Immature natural killer cell (primary cell): ENCODE data around the gene ISM2. TPM values are rescaled to one million over a fixed set of nuclear protein-coding genes. Genes with fewer than 3 reads are reported as not detected.

ENCODE experiments used
- DNase-seq, 3 donors: peaks; one replicate each; pipeline ENCODE4 v3.0.0; 2022; ENCODE audit warnings: mixed read lengths in 1 of 3
- H3K27ac Mint-ChIP-seq, 6 donors: one replicate each; pipeline ENCODE4 v1.8.0; 2020; ENCODE audit warnings: mixed read lengths in 6 of 6, mild to moderate bottlenecking in 5 of 6, inconsistent platforms in 4 of 6, moderate library complexity in 3 of 6
- H3K27me3 Mint-ChIP-seq, 3 donors: one replicate each; pipeline ENCODE4 v1.8.0; 2020 to 2021; ENCODE audit warnings: low read depth in 3 of 3, mild to moderate bottlenecking in 3 of 3, mixed read lengths in 3 of 3, moderate library complexity in 3 of 3, inconsistent platforms in 1 of 3
- H3K36me3 Mint-ChIP-seq, 3 donors: one replicate each; pipeline ENCODE4 v1.8.0; 2020; ENCODE audit warnings: mixed read lengths in 3 of 3, inconsistent platforms in 2 of 3, mild to moderate bottlenecking in 2 of 3
- H3K4me1 Mint-ChIP-seq, 2 donors: one replicate each; pipeline ENCODE4 v1.8.0; 2020; ENCODE audit warnings: inconsistent platforms in 2 of 2, mild to moderate bottlenecking in 2 of 2, mixed read lengths in 2 of 2, moderate library complexity in 1 of 2
- H3K4me3 Mint-ChIP-seq, 5 donors: one replicate each; pipeline ENCODE4 v1.8.0; 2020; ENCODE audit warnings: mild to moderate bottlenecking in 5 of 5, mixed read lengths in 5 of 5, inconsistent platforms in 3 of 5, moderate library complexity in 3 of 5
- H3K9me3 Mint-ChIP-seq, 6 donors: one replicate each; pipeline ENCODE4 v1.8.0; 2020; ENCODE audit warnings: mild to moderate bottlenecking in 6 of 6, mixed read lengths in 6 of 6, inconsistent platforms in 4 of 6, moderate library complexity in 3 of 6
- polyA plus RNA-seq, 3 donors: library from polyadenylated mRNA; unstranded; fragments of 300-500 nt; fragmentation: Illumina TruSeq; gene quantifications; one replicate each; pipeline ENCODE4 v1.2.3, GENCODE V29; 2021

Gene ISM2
- polyA plus RNA-seq, 3 donors from 2014 or later: not detected

DNA sequence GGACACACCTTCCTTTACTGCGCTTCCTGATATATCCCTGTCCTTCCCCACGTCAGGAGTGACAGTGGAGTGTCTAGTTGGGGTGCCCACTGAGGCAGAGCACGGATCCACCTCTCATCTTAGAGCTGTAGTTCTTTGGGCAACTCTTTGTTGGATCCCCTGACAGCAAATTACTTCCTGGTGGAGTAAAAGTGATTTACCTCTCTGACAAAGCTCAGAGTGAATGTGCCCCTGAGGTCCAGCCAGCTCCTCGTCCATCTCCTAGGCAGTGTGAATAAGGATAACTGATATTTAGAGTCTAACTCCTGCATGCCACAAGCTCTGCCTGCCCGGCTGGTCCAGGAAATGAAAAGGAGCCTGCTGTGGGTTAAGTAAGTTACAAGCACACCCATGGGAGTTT lies 24.7 kb downstream of the ISM2 start:
- Mint-ChIP-seq H3K27me3 (peaks cover 0 to 4% (median 3%) of the 10 kb centered on the region in 3 donors), H3K4me3 (no peak overlapping the region), H3K4me1 (no peaks in the 10 kb centered on the region), H3K27ac (no peak overlapping the region), H3K36me3 (peaks cover 0 to 10% (median 9%) of the 10 kb centered on the region in 3 donors), H3K9me3 (no peaks in the 10 kb centered on the region)
- no peak for DNase-seq

DNA sequence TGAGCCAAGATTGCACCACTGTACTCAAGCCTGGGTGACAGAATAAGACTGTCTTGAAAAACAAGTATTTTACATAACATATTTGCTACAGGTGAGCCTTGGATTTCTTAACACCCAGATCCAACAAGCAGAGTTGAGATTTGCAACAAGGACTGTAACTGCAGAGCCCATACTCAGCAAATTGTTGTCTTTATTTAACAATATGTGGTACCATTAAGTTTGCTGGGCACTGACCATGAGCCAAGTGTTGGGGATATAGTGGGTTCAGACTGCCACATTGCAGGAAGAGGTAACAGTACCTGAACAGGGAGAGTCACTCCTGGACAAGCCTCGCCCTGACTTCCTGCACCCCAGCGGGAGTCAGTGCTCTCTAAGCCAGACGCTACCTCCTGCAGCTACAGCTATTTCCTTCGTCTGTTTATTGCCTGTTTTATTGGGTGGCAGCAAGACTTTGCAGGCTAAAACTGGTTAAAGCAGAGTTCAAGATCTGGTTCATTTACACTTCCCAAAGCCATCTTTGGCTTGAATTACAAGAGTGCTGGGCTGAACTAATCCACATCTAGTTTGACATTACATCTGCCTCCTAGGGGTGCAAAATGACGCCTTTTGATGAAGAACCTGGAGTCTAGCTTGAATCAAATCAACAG lies 28.3 kb downstream of the ISM2 start:
- no peak overlapping the region for H3K4me3 Mint-ChIP-seq
- no peak overlapping the region for H3K27ac Mint-ChIP-seq
- no peaks in the 10 kb centered on the region for H3K4me1 Mint-ChIP-seq
- peaks cover 6 to 31% (median 18%) of the 10 kb centered on the region in 3 donors for H3K36me3 Mint-ChIP-seq
- no peak for DNase-seq
- no peaks in the 10 kb centered on the region for H3K9me3 Mint-ChIP-seq
- peaks cover 0 to 4% (median 2%) of the 10 kb centered on the region in 3 donors for H3K27me3 Mint-ChIP-seq

DNA sequence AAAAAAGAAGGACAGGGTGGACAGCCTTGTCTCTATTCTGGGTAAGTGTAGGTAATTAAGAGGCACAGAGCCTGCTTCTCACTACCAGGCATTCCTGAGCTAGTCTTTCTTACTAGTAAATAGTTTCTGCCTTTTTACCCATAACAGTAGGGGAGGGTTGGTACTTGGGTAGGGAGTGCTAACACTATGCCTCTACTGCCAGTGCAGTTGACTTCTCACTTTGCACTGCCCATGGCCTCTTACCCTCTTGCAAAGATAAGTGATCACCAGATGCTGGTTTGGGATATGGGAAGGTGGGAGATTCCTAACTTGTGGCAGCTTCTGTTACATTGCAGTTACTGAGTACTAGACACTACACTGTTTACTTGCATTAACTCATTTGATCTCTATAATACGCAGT lies 29.1 kb downstream of the ISM2 start:
- no peaks in the 10 kb centered on the region for H3K4me1 Mint-ChIP-seq
- H3K27me3 Mint-ChIP-seq: peaks cover 0 to 3% (median 0%) of the 10 kb centered on the region in 3 donors
- peaks cover 12 to 39% (median 18%) of the 10 kb centered on the region in 3 donors for H3K36me3 Mint-ChIP-seq
- H3K4me3 Mint-ChIP-seq: no peak overlapping the region
- H3K9me3 Mint-ChIP-seq: no peaks in the 10 kb centered on the region
- H3K27ac Mint-ChIP-seq: no peak overlapping the region
- DNase-seq: no peak

DNA sequence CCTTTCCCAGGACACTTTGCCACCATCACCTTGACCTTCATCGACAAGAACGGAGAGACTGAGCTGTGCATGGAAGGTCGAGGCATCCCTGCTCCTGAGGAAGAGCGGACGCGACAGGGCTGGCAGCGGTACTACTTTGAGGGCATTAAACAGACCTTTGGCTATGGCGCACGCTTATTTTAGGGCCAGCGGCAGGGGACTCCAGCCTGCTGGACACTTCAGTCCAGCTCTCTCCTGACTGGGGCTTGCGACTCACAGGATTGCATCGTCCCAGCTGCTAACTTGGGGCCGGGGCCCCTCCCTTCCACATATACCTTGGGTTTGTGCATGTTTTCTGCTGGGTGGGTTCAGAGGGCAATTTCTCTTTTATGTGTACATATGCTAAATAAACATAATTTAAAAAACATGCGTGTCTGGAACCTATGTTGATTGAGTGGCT lies 29.5 kb downstream of the ISM2 start:
- H3K36me3 Mint-ChIP-seq: peaks cover 12 to 42% (median 18%) of the 10 kb centered on the region in 3 donors
- no peak for DNase-seq
- H3K4me3 Mint-ChIP-seq: no peak overlapping the region
- no peaks in the 10 kb centered on the region for H3K9me3 Mint-ChIP-seq
- no peaks in the 10 kb centered on the region for H3K27me3 Mint-ChIP-seq
- H3K4me1 Mint-ChIP-seq: no peaks in the 10 kb centered on the region
- H3K27ac Mint-ChIP-seq: no peak overlapping the region

DNA sequence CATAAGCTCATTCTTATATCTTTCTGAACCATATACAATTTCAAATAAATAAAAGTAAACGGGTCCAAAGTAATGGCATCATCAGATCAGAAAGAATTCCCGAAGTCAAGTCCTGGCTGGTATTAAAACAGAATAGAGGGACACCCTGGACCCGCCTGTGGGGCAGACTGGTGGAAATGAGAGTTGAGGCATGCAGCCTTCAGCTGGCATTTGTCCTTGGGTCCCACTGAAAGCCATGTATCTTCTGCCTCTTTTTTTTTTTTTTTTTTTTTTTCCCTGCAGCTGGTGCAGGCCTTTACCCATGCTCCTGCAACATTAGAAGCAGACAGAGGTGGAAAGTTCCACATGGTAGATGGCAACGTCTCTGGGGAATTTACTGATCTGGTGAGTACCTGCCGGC lies 30.8 kb downstream of the ISM2 start:
- H3K4me3 Mint-ChIP-seq: no peak overlapping the region
- peaks cover 12 to 47% (median 23%) of the 10 kb centered on the region in 3 donors for H3K36me3 Mint-ChIP-seq
- no peaks in the 10 kb centered on the region for H3K4me1 Mint-ChIP-seq
- H3K9me3 Mint-ChIP-seq: no peaks in the 10 kb centered on the region
- no peak for DNase-seq
- H3K27ac Mint-ChIP-seq: no peak overlapping the region
- no peaks in the 10 kb centered on the region for H3K27me3 Mint-ChIP-seq

DNA sequence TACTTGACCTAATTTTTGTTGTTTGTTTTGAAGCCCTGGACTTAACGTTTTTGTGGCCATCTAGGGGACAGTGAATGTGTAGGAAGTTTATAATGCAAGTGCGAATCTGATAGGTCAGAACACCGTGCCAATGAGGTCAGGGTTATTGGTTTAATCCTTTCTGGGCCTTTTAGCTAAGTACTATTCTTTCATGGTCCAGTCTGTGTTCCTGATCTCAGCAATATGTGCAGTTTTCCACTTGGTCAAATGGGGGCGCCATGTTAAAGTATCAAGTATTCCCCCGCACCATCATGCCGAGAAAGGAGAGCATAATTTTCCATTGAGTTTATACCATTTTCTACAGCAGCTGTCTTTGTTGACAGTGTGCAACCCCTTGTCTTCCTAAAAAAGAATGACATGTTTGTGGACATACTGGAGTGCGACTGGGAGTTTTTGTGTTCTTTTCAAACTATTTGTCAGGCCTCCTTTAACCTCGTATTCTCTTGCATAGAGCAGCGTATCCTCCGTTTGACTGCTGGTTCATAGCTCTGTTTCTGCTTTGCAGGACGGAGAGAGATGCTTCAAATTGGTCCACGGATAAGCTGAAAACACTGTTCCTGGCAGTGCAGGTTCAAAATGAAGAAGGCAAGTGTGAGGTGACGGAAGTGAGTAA lies 39.4 kb downstream of the ISM2 start:
- Mint-ChIP-seq H3K4me3 (peak overlapping the region; percentile 99 to 100 (median 100)), H3K4me1 (peaks cover 44 to 47% of the 10 kb centered on the region in 2 donors), H3K27ac (peak overlapping the region; percentile 85 to 100 (median 98)), H3K27me3 (peaks cover 2 to 14% (median 4%) of the 10 kb centered on the region in 3 donors), H3K9me3 (no peaks in the 10 kb centered on the region), H3K36me3 (peaks cover 5 to 32% (median 23%) of the 10 kb centered on the region in 3 donors)
- peak; percentile 32 to 46 (median 45) for DNase-seq

DNA sequence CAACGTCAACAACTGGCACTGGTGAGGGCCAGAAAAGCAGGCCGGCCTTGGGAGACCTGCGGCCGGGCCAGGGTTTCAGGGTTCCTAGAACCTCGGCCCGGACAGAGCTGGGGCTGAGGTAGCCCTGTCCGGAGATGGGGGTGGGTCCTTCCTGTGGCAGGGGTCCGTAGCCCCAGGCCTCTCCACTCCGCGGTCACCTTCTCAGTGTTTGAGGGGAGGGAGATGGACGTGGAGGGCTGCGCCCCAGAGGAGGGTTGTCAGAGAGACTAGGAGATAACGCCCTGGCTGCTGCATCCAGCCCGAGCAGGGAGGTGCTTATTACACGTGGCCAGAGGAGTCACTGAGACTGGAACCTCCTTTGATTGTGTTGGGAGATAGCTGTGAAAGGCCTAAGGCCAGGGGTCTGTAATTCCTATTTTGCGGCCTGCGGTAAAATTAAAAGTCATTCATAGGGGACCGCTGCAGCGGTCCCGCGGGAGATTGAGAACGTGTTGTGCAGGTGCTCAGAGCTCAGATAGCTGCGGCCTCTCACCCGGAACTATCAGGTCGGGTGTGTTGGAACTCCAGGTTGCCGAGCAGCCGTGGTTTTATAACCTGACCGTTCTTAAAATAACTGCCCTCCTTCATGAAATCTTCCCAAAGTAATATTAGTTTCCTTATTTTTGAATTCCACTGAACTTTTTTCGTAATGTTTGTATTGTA lies 40.2 kb downstream of the ISM2 start:
- H3K27me3 Mint-ChIP-seq: peaks cover 2 to 14% (median 4%) of the 10 kb centered on the region in 3 donors
- H3K9me3 Mint-ChIP-seq: no peaks in the 10 kb centered on the region
- H3K27ac Mint-ChIP-seq: peak overlapping the region; percentile 92 to 100 (median 99)
- peaks cover 5 to 28% (median 18%) of the 10 kb centered on the region in 3 donors for H3K36me3 Mint-ChIP-seq
- H3K4me3 Mint-ChIP-seq: peak overlapping the region; percentile 99 to 100 (median 100)
- peaks cover 44 to 47% of the 10 kb centered on the region in 2 donors for H3K4me1 Mint-ChIP-seq
- DNase-seq: peak in 2 of 3 donors; percentile 19 to 30

DNA sequence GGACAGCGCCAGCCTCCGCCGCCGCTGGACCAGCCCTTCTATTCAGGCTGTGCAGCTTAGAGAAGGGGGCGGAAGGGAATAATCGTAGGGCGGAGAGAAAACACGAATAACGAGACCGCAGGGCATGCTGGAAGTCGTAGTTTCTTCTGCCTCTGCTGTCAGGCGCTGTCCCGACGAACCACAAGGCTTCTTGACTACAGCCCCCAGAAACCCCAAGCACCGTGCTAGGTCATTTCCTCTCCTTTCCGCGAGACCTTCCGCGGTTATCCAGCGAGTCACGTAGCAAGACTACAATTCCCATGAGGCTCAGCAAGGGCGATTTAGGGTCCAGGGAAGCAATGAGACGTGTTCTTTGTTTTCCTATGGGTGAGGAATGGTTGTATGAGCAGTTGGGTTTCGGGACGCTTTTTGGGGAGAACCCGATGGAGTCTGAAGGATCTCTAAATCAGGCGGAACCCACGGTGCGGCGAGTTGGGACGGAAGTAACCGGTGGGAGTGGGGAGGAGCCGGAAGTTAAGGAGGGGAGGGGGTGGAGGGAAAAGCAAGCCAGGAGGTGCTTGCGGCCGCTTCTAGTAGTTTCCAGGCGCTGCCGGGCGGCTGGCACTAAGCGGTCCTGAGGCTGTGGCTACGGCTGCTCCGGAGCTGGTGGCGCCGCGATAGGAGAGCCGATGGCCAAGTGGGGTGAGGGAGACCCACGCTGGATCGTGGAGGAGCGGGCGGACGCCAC lies 40.9 kb downstream of the ISM2 start, which contains the start of the genes AHSA1 and VIPAS39:
Gene AHSA1 (plus strand): TSS at position 572 of the 727 bp plus-strand sequence. CDS start 97 bp downstream, at position 669.
Gene VIPAS39 (minus strand): TSS at position 80 of the 727 bp plus-strand sequence. CDS start 3,499 bp downstream, outside the sequence.
- H3K4me3 Mint-ChIP-seq: peak within 1 kb of the TSS; percentile 99 to 100 (median 100)
- no peaks in the 10 kb centered on the region for H3K9me3 Mint-ChIP-seq
- peak; percentile 95 to 96 (median 95) for DNase-seq
- H3K4me1 Mint-ChIP-seq: peaks cover 44 to 47% of the 10 kb centered on the region in 2 donors
- H3K27ac Mint-ChIP-seq: peak within 1 kb of the TSS; percentile 92 to 100 (median 99)
- H3K36me3 Mint-ChIP-seq: peaks cover 9 to 33% (median 16%) of the 10 kb centered on the region in 3 donors
- H3K27me3 Mint-ChIP-seq: peaks cover 2 to 14% (median 4%) of the 10 kb centered on the region in 3 donors

DNA sequence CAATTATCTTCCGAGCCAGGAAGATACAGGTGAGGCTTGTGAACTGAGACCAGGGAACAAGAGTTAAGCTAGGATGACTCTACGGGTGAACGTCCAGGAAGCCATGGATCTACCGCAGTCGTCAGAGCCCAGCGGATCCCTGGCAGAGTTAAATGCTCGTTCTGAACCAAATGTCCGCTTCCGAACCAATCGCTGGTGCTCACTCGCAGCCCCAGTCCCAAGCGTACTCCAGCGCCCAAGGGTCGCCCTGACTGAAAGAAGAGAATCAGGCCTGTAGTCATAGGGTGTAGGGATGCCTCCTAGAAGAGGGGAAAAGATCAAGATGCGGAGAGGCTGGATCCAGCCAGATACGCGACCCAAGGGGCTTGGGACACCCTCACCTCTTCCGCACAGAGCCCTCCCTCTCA lies 41.5 kb downstream of the ISM2 start:
- Mint-ChIP-seq H3K4me3 (peak overlapping the region; percentile 99 to 100 (median 100)), H3K9me3 (no peaks in the 10 kb centered on the region), H3K36me3 (peaks cover 11 to 30% (median 15%) of the 10 kb centered on the region in 3 donors), H3K27ac (peak overlapping the region; percentile 92 to 100 (median 99)), H3K4me1 (peaks cover 44 to 47% of the 10 kb centered on the region in 2 donors), H3K27me3 (peaks cover 2 to 14% (median 4%) of the 10 kb centered on the region in 3 donors)
- no peak for DNase-seq

DNA sequence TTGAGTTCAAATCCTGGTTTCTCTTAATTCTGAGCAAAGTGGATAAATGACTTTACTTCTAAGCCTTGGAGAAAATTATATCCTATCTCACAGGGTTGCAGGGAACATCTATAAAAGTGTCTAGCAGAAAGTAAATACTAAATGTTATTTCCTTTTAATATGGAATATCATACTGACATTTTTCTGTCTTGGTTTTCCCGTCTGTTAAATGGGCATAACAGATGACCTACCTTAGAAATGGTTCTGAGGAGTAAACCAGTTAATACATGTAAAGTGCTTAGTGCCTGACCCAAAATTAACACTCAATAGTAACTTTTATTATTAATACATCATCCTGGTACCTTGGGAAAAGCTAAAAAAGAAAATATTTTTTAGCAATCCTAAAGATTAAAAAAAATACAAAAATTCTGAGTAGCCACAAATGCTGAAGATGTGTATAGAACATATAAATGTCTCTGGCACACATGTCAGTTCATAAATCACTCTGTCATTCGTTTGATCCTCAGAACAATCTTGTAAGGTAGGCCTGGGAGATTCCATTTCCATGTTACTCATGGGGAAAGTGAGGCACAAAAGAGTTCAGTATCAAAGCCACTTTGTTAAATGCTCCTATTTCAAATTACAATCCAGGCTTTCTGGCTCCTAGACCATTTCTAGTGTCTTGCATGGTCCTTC lies 42.5 kb downstream of the ISM2 start:
- DNase-seq: no peak
- peaks cover 40 to 41% of the 10 kb centered on the region in 2 donors for H3K4me1 Mint-ChIP-seq
- H3K9me3 Mint-ChIP-seq: no peaks in the 10 kb centered on the region
- peak overlapping the region in 5 of 6 donors; percentile 92 to 100 (median 99) for H3K27ac Mint-ChIP-seq
- peaks cover 12 to 30% (median 14%) of the 10 kb centered on the region in 3 donors for H3K36me3 Mint-ChIP-seq
- H3K4me3 Mint-ChIP-seq: peak overlapping the region; percentile 99 to 100 (median 100)
- peaks cover 2 to 14% (median 4%) of the 10 kb centered on the region in 3 donors for H3K27me3 Mint-ChIP-seq

DNA sequence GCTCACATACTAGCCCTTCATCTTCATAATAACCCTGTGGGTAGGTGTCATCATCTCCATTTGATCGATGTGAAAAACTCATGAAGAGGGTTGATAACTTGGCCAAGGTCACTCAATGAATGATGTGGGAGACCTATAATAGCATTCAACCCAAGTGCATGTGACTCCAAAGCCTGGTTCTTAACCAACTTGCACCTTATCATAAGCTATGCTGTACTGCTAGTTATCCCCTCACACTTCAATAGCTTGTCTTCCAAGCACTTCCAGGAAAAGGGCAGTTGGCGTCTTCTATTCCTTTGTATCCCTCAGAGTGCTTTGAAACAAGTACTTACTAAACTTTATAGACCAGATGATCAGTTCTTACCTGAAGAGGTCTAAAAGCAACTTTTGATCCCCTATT lies 56.4 kb downstream of the ISM2 start:
- Mint-ChIP-seq H3K27me3 (no peaks in the 10 kb centered on the region), H3K4me1 (no peaks in the 10 kb centered on the region), H3K4me3 (no peak overlapping the region), H3K9me3 (no peaks in the 10 kb centered on the region), H3K27ac (peak overlapping the region in 1 of 6 donors; percentile 25), H3K36me3 (peaks cover 31 to 42% (median 35%) of the 10 kb centered on the region in 3 donors)
- no peak for DNase-seq

DNA sequence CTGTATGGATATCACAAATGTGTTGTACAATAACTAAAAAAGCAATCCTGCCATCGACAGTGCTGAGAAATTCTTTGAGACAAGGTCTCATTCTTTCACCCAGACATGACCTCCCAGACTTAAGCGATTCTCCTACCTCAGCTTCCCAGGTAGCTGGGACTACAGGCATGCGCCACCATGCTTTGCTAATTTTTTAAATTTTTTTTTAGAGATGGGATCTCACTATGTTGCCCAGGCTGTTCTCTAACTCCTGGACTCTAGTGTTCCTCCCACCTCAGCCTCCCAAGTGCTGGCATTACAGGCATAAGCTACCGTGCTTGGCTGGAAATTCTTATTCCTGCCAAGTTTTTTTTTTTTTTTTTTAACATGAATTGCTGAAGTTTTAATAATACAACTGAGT lies 58.8 kb downstream of the ISM2 start:
- peaks cover 39 to 54% (median 45%) of the 10 kb centered on the region in 3 donors for H3K36me3 Mint-ChIP-seq
- no peaks in the 10 kb centered on the region for H3K9me3 Mint-ChIP-seq
- DNase-seq: no peak
- H3K27me3 Mint-ChIP-seq: no peaks in the 10 kb centered on the region
- H3K4me3 Mint-ChIP-seq: no peak overlapping the region
- H3K27ac Mint-ChIP-seq: no peak overlapping the region
- no peaks in the 10 kb centered on the region for H3K4me1 Mint-ChIP-seq
